Fibroblast of skin of right quadriceps (primary cell): ENCODE measurements around the gene FITM1.
A peak's percentile ranks its signal among the peaks of the same experiment; 100 is the strongest.

ENCODE experiments used
- DNase-seq: peaks from one replicate; pipeline ENCODE4 v3.0.0-alpha.2; 2013

Gene FITM1

GRCh38 chr14:24121210-24121609 lies 9.2 kb upstream of the FITM1 start:
- no peak for DNase-seq

DNA sequence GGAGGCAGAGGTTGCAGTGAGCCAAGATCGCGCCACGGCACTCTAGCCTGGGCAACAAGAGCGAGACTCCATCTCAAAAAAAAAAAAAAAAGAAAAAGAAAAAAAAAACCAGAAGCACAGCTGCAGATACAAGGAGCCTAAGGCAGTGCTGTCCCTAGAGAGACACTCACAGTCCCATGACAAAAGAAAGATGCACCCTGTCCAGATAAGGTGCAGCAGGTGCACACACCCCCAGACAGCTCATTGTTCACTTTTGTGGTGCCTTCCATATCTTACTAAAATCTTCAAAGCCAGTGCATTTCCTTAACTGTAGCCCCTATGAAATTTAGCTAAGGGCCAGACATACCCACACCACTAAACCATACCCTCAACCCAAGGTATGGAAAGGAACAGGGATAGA lies 8.0 kb upstream of the FITM1 start:
- no peak for DNase-seq

DNA sequence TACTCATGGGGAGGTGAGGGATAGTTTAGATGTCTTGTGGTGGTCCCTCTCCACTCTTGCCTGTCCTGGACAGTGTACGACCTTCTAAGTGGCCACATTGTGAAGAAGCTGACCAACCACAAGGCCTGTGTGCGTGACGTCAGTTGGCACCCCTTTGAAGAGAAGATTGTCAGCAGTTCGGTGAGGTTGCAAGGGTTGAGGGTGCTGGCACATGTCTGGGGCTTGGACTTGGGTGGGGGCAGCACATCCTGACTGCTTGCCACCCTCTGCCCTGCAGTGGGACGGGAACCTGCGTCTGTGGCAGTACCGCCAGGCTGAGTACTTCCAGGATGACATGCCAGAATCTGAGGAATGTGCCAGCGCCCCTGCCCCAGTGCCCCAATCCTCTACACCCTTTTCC lies 7.6 kb upstream of the FITM1 start:
- no peak for DNase-seq

DNA sequence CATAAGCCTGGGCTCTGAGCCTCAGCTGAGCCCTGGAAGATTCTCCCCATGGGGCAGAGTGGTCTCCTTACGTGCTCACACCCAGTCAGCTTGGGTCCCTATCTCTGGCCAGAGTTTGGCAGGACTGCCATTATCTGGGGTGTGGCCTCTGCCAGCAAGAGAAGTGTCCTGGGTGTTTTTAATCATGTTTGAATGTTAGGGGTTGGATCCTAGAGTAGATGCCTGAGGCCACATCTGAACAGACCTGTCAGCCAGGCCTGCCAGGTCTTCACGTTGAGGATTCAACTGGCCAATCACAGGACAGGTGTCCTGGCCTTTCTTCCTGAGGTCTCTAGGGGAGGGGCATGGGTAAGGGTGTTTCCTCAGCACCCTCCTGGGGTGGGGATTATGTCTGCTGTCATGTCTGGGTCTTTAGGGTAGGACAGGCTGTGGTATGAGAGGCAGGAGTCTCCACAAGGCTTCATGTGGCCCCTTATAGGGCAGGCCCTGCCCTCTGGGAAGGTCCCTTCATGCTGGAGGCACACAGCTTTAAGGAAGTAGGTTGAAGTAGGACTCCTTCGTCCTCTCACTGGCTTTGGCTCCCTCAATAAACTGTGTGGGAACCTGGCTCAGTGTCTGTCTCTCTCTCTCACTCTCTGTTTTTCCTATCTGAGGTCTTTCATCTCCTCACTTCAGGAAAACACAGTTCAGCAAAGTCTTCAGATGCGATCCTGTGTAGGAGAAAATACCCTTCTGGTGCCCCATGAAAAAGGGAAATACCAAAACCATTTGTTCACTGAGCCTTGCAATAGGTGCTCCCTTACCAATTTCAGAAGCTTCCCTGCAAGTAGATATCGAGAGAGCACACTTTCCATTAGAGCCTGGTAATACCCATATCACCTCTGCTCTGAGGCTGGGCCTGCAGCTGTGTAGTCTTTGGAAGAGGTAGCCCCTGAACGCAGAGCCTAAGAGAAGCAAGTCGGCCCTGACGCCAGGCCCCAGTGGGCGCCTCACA lies 6.7 kb upstream of the FITM1 start:
- no peak for DNase-seq

DNA sequence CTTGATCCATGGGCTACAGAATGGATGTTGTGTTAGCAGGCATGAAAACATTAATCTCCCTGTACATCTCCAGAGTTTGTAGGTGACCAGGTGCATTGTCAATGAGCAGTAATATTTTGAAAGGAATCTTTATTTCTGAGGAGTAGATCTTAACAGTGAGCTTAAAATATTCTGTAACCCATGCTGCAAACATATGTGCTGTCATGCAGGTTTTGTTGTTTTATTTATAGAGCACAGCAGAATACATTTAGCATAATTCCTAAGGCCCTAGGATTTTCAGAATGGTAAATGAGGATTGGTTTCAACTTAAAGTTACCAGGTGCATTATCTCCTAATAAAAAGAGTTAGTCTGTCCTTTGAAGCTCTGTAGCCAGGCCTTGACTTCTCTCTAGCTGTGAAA lies 3.5 kb upstream of the FITM1 start:
- DNase-seq, result no peak

DNA sequence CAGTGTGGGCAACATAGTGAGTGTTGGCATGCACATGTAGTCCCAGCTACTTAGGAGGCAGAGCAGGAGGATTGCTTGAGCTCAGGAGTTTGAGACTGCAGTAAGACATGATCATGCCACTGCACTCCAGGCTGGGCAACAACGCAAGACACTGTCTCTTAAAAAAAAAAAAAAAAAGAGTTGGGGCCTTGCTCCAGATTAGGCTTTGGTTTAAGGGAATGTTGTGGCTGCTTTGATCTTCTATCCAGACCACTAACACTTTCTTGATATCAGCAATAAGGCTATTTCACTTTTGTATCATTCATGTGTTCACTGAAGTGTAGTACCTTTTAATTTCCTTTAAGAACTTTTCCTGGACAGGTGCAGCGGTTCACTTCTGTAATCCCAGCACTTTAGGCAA lies 2.8 kb upstream of the FITM1 start:
- no peak for DNase-seq

DNA sequence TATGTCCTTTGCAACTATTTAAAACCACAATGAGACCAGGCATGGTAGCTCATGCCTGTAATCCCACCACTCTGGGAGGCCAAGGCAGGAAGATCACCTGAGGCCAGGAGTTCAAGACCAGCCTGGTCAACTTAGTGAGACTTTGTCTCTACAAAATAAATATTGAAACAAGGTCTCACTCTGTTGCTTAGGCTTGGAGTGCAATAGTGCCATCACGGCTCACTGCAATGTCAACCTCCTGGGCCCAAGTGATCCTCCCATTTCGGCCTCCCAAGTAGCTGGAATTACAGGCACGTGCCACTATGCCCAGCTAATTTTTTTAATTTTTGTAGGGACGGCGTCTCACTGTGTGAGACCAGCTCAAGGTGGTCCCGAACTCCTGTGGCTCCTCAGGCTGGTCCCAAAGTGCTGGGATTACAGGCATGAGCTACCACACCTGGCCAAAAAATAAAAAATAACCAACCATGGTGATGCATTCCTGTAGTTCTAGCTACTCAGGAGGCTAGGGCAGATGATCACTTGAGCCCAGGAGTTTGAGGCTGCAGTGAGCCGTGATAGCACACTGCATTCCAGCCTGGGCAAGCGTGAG lies 955 bp upstream of the FITM1 start:
- no peak for DNase-seq

DNA sequence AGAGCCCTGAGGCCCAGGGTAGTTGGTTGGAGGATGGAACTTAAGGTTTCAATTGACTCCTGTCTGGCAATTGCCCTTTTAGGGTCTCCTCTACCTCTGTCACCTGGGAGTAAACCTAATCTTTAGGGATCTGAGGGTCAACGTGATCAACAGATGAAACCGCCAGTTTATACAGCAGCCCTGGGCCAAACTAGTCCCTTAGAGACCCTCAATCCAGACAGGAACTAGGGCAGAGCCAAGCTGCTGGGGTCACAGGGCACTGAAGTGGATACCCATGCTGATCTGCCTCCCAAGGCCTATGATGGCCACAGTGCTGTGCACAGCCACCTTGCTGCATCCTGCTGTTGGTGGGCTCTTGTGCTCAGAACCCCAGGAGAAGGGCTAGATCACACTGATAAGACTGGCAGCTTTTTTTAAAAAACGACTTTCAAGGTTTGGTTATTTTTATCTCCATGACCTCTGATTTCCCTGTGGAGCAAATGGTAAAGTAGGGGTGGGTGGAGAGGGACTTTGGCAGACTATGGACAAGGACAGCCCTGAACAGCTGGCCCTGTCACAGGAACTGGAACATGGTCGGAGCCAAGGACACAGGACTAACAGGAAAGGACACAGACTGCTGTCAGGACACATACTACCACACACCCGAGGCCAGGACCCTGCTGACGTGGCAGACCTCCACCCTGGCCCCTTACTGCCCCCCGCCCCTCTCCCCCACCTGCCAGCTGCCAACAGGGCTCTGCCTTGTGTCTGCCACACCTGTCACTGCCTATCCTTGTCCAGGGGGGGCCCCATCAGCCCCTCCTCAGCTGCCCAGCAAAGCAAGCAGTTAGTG lies 474 bp downstream of the FITM1 start:
- no peak for DNase-seq

GRCh38 chr14:24131549-24131966 lies 1.1 kb downstream of the FITM1 start:
- DNase-seq, result no peak

- DNase-seq, result no peak
Measured at GRCh38 chr14:24132061-24132685, 1.7 kb downstream of the FITM1 start.

DNA sequence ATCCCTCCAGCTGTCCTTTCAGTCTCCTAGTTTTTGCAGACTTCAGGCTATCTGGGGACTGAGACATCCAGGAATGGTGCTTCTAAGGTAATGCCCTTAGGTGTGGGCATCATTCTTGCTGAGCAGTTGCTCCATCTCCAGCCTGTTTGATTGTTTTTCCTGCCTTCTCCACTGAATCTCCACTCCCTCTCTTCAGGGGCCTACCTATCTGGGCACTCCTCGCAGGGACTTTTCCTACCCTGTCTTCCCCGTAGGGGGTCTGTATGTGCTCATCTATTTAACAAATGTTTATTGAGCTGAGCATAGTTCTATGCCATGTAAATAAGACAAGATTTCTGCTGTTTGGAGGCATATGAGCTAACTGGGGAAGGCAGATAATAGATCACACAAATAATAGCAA lies 2.5 kb downstream of the FITM1 start:
- no peak for DNase-seq

DNA sequence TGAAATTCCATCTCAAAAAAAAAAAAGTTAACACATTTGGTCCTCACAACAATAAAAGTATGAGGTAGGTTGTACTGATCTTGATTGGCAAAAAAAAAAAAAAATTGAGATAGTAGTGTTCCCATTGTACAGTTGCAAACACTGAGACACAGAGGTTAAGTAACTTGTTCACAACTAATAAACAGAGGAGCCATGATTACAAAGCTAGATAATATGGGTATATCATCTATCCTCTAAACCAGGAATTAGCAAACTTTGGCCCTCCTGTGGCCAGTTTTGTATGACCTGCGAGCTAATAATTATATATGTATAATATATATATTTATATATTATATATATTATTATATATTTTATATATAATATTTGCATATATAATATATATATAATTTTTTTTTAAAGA lies 3.3 kb downstream of the FITM1 start:
- DNase-seq, result no peak

GRCh38 chr14:24135584-24135833 lies 5.0 kb downstream of the FITM1 start:
- no peak for DNase-seq

DNA sequence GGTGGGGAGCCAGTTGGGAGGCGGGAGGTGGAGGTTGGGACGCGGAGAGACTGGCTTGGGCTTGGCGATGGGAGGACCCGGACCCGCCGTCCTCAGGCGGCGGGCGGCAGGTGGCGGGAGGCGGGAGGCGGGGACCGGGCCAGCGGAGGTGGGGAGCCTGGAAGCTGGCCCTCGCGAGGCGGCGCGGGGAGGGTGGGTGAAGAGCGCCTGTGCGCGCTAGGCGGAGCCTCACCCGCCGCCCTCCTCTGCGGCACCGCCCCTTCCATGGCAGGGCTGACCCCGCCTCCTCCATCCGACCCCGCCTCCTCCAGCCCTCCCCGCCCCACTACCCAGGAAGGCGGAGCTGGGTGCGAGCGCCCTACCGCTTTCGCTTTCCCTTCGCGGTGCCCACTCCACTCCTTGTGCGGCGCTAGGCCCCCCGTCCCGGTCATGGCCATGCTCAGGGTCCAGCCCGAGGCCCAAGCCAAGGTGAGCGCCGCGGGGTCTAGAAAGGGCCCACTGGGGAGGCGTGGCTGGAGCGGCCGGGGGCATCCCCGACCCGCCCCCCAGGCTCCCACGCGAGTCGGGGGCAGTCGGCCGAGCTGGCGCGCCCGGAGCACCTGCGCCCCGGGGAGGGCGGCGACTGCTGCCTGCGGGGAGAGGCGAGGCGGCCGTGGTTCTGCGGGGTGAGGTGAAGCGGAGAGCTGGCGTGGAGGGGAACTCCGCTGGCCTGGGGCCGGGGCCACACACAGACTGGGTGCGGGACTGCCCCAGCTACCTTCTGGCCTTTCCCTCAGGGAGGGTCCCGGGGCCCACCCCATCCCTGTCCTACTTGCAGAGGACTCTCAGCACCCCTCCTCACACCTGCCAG lies 5.6 kb downstream of the FITM1 start, which contains the start of gene PSME1:
Gene PSME1, plus strand, starts transcription at position 361 of the 850 bp plus-strand sequence. Its CDS starts 69 bp downstream, at position 430.
- peak; percentile 82 for DNase-seq

DNA sequence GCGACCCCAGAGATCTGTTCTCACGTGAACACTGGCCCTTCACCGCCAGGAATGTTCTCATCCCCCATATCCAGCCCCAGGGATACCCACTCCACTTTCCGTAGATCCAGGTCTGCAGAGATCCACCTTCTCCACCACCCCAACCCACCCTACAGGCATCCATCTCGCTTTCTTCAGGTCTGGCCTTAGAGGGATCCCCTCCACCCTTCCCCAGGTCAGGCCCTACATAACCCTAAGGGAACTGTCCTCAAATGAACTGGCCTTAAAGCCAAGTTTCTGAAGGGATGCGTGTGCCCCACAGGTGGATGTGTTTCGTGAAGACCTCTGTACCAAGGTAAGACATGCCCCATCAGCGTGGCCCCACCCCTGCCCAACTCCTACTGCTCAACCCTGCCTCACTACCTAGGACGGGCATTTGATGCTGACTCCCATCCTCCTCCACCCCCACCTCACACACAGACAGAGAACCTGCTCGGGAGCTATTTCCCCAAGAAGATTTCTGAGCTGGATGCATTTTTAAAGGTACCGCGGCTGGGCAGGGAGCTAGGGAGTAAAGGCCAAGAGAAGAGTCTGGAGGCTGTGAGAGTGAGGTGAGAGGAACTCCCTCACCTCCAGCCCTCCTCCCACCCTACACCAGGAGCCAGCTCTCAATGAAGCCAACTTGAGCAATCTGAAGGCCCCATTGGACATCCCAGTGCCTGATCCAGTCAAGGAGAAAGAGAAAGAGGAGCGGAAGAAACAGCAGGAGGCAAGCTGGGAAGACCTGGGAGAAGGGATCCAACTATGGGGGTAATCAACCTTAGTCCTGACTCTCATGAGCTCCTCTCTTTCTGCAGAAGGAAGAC lies 6.4 kb downstream of the FITM1 start:
- no peak for DNase-seq

- DNase-seq, result no peak
Measured at GRCh38 chr14:24137529-24138395, 7.3 kb downstream of the FITM1 start.

DNA sequence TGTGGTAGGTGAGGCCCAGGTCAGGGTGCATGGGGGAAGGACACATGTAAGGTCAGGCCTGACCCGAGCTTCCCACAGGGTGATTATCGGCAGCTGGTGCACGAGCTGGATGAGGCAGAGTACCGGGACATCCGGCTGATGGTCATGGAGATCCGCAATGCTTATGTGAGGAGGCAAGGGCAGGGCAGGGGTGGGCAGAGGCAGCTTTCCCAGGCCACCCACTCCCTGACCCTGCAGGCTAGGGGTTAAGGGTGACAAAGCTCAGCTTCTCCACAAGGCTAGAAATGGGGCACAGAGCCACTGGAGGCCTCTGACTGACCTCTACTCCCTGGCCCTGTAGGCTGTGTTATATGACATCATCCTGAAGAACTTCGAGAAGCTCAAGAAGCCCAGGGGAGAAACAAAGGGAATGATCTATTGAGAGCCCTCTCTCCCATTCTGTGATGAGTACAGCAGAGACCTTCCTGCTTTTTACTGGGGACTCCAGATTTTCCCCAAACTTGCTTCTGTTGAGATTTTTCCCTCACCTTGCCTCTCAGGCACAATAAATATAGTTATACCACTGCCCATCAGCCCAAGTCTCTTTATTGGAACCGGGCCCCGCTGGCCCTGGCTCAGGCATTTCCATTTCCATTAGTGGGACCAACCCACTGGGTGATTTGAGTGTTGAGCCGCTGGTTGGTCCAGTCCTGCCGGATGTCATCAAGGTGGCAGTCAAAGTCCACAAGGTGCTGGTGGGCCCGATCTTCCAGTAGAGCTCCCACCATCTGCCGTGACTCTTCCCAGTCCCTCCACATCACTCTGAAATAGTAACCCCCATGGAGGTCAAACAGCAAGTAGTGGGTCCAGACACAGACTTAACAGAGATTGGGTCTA lies 8.2 kb downstream of the FITM1 start:
- no peak for DNase-seq

- DNase-seq, result no peak
Measured at GRCh38 chr14:24139272-24139934, 8.9 kb downstream of the FITM1 start.
